GM12865 (cell line): Measurements from ENCODE around the gene ATP2A1.
"Not testable (repeated sequence)": the region's sequence is repeated elsewhere in the genome, so short reads cannot be mapped to it uniquely, and the experiment has no call there.

Source experiments
- DNase-seq: peaks from one replicate; pipeline ENCODE4 v3.0.0; 2010; ENCODE audit warnings: low read depth
- H3K4me3 ChIP-seq: 2 replicates; pipeline ENCODE4 v1.5.1; 2011; ENCODE audit warnings: mild to moderate bottlenecking, low read depth, low read length, control low read depth
- TF ChIP-seq, protein P1 (sequence below): IDR thresholded peaks from 2 replicates; pipeline ENCODE4 v1.5.1; 2011; ENCODE audit warnings: low read length, control low read depth, low read depth, inconsistent platforms; ENCODE audit not compliant: insufficient read depth; ENCODE audit errors: missing control alignments

Gene ATP2A1

DNA sequence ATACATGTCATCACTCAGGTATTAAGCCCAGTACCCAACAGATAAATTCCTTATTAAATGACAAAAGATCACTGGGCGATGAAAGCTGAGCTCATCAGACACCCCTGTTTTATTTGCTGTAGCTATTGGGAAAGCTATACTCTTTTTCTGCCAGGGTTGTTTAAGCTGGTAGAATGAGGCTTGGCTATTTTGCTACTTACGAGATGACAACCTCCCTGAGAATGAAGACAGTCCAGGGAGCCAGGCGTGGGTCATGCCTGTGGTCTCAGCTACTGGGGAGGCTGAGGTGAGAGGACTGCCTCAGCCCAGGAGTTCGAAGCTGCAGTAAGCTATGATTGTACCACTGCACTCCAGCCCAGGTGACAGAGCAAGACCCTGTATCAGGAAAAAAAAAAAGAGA is 19.0 kb upstream of the ATP2A1 start:
- H3K4me3 ChIP-seq, result no peak overlapping the region
- TF ChIP-seq, protein P1, sequence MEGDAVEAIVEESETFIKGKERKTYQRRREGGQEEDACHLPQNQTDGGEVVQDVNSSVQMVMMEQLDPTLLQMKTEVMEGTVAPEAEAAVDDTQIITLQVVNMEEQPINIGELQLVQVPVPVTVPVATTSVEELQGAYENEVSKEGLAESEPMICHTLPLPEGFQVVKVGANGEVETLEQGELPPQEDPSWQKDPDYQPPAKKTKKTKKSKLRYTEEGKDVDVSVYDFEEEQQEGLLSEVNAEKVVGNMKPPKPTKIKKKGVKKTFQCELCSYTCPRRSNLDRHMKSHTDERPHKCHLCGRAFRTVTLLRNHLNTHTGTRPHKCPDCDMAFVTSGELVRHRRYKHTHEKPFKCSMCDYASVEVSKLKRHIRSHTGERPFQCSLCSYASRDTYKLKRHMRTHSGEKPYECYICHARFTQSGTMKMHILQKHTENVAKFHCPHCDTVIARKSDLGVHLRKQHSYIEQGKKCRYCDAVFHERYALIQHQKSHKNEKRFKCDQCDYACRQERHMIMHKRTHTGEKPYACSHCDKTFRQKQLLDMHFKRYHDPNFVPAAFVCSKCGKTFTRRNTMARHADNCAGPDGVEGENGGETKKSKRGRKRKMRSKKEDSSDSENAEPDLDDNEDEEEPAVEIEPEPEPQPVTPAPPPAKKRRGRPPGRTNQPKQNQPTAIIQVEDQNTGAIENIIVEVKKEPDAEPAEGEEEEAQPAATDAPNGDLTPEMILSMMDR, result no peak
- DNase-seq, result no peak

DNA sequence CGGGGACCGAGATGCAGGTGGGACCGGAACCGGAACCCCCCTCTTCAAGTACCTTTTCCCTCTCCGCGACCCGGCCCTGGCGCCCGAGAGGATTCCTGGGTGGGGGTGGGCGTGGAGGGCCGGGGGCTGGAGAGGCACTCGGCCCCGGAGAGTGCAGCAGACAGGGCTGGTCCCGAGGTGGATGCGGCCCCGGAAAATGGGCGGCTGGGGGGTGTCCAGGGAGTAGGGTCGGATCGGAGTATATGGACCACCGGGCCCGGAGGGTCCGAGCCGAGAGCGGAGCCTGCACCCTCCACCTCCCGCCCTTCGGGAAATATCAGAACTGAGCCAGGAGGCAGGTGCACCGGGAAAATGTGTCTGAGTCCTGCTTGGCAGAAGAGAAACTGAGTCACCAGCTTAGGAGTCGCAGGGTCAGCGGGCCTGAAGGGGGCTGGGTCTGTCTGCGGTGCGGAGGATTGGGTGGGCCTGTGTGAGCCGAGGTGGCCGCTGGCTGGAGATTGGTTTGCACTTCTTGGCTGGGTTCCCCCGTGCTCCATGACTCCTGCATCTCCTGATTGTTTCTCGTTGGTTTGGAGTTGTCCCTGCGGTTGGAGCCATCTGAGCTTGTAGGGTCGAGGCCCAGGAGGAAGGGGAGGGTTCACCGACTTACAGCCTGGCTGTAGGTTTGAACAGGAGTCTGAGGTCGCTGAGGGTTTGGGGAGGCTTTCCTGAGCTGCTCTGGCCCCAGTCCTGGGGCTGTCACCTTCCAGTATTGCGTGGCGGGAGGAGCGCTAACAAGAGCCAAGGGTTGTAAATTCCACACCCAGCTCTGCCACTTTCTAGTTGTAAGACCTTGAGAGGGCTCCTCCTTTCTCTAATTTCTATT is 14.1 kb upstream of the ATP2A1 start:
- TF ChIP-seq, protein P1, result no peak
- DNase-seq, result no peak
- H3K4me3 ChIP-seq, result peak overlapping the region; percentile 61

DNA sequence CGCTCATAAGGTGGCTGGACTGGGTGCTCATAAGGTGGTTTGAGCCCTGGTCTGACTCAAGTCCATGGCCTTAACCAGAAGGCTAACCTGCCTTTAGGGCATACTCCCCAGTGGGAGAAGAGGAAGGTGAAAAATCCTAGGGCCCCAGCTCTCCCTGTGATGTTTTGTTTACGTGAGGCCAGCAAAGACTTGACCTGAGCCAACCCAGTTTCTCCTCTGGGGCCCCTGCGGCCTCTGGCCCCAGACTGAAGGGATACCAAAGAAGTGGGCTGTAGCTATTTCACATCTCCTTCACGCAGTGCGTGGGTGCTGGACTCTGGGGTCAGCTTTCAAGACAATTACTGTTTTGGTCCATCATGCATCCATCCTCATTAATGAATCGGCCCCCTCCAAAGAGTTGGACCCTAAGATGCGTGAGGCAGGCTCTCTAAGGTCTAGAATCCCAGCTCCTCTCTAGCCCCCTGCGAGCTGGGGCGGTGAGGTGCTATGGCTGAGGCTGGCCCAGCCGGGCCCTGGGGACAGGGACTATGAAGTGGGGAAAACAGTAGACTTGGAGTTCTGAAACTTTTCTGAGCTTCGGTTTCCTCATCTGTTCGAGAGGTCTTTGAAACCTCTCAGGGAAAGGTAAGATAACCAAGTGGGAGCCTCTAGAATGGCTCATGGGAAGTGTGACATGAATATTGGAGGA is 13.1 kb upstream of the ATP2A1 start:
- H3K4me3 ChIP-seq, result no peak overlapping the region
- no peak for DNase-seq
- TF ChIP-seq, protein P1, result no peak

DNA sequence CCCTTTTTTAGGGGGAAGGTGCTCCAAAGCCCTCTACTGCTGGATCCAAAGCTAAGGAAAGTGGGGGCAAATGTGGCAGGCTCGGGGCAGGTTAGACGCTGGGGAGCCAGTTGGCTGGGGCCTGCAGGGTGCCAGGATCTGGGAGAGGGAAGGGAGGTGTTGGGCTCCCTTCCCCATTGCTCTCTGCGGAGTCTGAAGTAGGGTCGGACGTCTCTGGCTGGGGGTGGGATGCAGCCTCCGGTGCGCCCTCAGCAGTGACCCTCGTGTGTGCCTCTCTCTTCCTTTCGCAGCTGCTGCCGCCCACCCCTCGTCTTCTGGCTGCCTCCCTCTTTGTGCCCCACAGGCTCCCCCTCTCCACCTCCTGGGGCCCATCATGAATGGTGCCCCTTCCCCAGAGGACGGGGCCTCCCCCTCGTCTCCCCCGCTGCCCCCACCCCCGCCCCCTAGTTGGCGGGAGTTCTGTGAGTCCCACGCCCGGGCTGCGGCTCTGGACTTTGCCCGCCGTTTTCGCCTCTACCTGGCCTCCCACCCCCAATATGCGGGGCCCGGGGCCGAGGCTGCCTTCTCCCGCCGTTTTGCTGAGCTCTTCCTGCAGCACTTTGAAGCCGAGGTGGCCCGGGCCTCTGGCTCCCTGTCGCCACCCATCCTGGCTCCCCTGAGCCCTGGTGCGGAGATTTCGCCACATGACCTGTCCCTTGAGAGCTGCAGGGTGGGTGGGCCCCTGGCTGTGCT is 12.4 kb upstream of the ATP2A1 start:
- H3K4me3 ChIP-seq, result no peak overlapping the region
- TF ChIP-seq, protein P1, result no peak
- DNase-seq, result no peak

DNA sequence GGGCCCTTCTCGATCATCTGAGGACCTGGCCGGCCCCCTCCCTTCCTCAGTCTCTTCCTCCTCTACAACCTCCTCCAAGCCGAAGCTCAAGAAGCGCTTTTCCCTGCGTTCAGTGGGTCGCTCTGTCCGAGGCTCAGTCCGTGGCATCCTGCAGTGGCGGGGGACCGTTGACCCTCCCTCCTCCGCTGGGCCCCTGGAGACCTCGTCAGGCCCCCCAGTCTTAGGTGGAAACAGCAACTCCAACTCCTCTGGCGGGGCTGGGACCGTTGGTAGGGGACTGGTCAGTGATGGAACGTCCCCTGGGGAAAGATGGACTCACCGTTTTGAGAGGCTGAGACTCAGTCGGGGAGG is 11.9 kb upstream of the ATP2A1 start:
- no peak for DNase-seq
- H3K4me3 ChIP-seq, result no peak overlapping the region
- TF ChIP-seq, protein P1, result no peak

DNA sequence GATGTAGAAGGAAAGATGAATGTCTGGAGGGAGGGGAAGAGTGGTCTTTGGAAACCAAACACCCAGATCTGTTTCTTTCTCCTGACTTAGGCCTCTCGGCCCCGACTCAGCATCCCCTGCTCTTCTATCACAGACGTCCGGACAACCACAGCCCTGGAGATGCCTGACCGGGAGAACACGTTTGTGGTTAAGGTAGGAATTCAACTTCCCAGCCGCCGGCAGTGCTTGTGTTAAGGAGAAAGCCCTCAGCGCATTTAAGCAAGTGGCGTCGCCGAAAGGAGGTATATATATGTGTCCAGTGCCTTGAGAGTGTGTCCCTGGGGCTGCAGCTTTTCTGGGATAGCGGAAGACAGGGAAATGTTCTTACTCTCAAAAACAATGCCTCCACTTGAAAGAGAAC is 11.0 kb upstream of the ATP2A1 start:
- TF ChIP-seq, protein P1, result no peak
- no peak for DNase-seq

DNA sequence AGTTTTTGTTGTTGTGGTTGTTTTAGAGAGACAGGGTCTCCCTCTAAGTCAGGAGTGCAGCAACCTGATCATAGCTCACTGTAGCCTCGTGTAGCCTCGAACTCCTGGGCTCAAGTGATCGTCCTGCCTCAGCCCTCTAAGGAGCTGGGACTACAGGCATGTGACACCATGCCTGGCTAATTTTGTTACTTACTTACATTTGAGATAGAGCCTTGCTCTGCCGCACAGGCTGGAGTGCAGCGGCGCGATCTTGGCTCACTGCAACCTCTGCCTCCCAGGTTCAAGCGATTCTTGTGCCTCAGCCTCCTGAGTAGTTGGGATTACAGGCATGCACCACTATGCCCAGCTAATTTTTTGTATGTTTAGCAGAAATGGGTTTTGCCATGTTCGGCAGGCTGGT is 10.6 kb upstream of the ATP2A1 start:
- H3K4me3 ChIP-seq, DNase-seq: not testable (repeated sequence)

More for the DNA sequence above, 11.0 kb upstream of the ATP2A1 start:
- H3K4me3 ChIP-seq, result no peak overlapping the region
